Trophoblast cell (in vitro differentiated cells and primary cell): ENCODE data around the gene C19orf25.

ENCODE experiments used
- DNase-seq, 2 donors: peaks; one replicate each; pipeline ENCODE4 v3.0.0-alpha.2; 2016
- H2AFZ ChIP-seq: 2 replicates; pipeline ENCODE4 v1.6.1; 2013; ENCODE audit warnings: low read length, moderate library complexity, mild to moderate bottlenecking; ENCODE audit not compliant: insufficient read depth, poor library complexity
- H2AK5ac ChIP-seq: 2 replicates; pipeline ENCODE4 v1.6.1; 2013; ENCODE audit warnings: mild to moderate bottlenecking, low read length
- H2BK120ac ChIP-seq: 2 replicates; pipeline ENCODE4 v1.6.1; 2013; ENCODE audit warnings: low read length, mild to moderate bottlenecking, moderate library complexity; ENCODE audit not compliant: insufficient read depth, poor library complexity
- H2BK12ac ChIP-seq: 2 replicates; pipeline ENCODE4 v1.6.1; 2013; ENCODE audit warnings: mild to moderate bottlenecking, low read length, moderate library complexity
- H2BK5ac ChIP-seq: 2 replicates; pipeline ENCODE4 v1.6.1; 2013; ENCODE audit warnings: low read length, low read depth, moderate library complexity, mild to moderate bottlenecking; ENCODE audit not compliant: poor library complexity
- H3K14ac ChIP-seq: 2 replicates; pipeline ENCODE4 v1.6.1; 2013; ENCODE audit warnings: mild to moderate bottlenecking, low read length
- H3K18ac ChIP-seq: 2 replicates; pipeline ENCODE4 v1.6.1; 2013; ENCODE audit warnings: mild to moderate bottlenecking, low read length
- H3K23ac ChIP-seq: 2 replicates; pipeline ENCODE4 v1.6.1; 2013; ENCODE audit warnings: low read length
- H3K27ac ChIP-seq: 2 replicates; pipeline ENCODE4 v1.5.1; 2013; ENCODE audit warnings: low read depth, mild to moderate bottlenecking, inconsistent platforms, low read length, moderate library complexity
- H3K27me3 ChIP-seq: 2 replicates; pipeline ENCODE4 v1.6.1; 2013; ENCODE audit warnings: inconsistent platforms, mild to moderate bottlenecking, low read length, moderate library complexity; ENCODE audit not compliant: insufficient read depth
- H3K36me3 ChIP-seq, 2 experiments: 1 replicate in 1 of 2; 2 replicates in 1 of 2; pipeline ENCODE4 v1.6.1; 2013; ENCODE audit warnings: low read length in 2 of 2, mild to moderate bottlenecking in 2 of 2, moderate library complexity in 1 of 2; ENCODE audit not compliant: insufficient read depth in 2 of 2, control insufficient read depth in 1 of 2
- H3K4ac ChIP-seq: 2 replicates; pipeline ENCODE4 v1.6.1; 2013; ENCODE audit warnings: low read depth, mild to moderate bottlenecking, low read length, moderate library complexity
- H3K4me1 ChIP-seq, 2 experiments: 1 replicate in 1 of 2; 2 replicates in 1 of 2; pipeline ENCODE4 v1.6.1; 2013; ENCODE audit warnings: low read length in 2 of 2, mild to moderate bottlenecking in 2 of 2, moderate library complexity in 1 of 2; ENCODE audit not compliant: insufficient read depth in 2 of 2, control insufficient read depth in 1 of 2
- H3K4me2 ChIP-seq: 2 replicates; pipeline ENCODE4 v1.6.1; 2013; ENCODE audit warnings: inconsistent platforms, mild to moderate bottlenecking, low read length, moderate library complexity
- H3K4me3 ChIP-seq: 2 replicates; pipeline ENCODE4 v1.5.1; 2013; ENCODE audit warnings: mild to moderate bottlenecking, low read depth, low read length, inconsistent platforms
- H3K79me1 ChIP-seq: one replicate; pipeline ENCODE4 v1.6.1; 2013; ENCODE audit warnings: low read length
- H3K79me2 ChIP-seq: 2 replicates; pipeline ENCODE4 v1.6.1; 2013; ENCODE audit warnings: low read length, mild to moderate bottlenecking; ENCODE audit not compliant: control insufficient read depth, insufficient read depth, poor library complexity
- H3K9ac ChIP-seq: 2 replicates; pipeline ENCODE4 v1.6.1; 2013; ENCODE audit warnings: mild to moderate bottlenecking, low read length
- H3K9me3 ChIP-seq: 2 replicates; pipeline ENCODE4 v1.6.1; 2013; ENCODE audit warnings: low read depth, mild to moderate bottlenecking, control low read depth, inconsistent platforms, low read length; ENCODE audit not compliant: insufficient read depth
- H4K12ac ChIP-seq: 2 replicates; pipeline ENCODE4 v1.6.1; 2013; ENCODE audit warnings: low read depth, mild to moderate bottlenecking, low read length, moderate library complexity
- H4K8ac ChIP-seq: 2 replicates; pipeline ENCODE4 v1.6.1; 2013; ENCODE audit warnings: low read depth, mild to moderate bottlenecking, low read length, moderate library complexity
- H4K91ac ChIP-seq: one replicate; pipeline ENCODE4 v1.6.1; 2013; ENCODE audit warnings: low read depth, mild to moderate bottlenecking, low read length, moderate library complexity
- whole genome bisulfite sequencing: extraction: QIAGEN DNeasy Blood & Tissue Kit; methylation state at CpG from one replicate; pipeline ENCODE4 v1.1.7; 2013; ENCODE audit warnings: missing lambda C conversion rate; ENCODE audit not compliant: insufficient read length, insufficient coverage; ENCODE audit errors: extremely low coverage; 5-methylcytosine and 5-hydroxymethylcytosine counted together

The C19orf25 gene

DNA sequence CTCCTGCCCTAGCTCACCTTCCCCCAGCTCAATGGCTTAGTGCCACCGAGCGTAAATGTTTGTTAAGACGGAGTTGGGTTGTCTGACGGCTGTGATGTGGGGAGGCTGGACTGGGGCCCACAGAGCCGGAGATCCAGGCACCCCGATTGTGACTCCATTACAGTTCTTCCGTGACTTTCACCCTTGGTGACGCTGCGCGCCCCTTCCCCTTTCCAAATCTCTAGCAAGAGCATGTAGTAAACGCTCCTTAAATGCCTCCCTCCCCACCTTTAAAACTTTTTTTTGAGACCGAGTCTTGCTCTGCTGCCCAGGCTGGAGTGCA, 12.8 kb upstream of the C19orf25 start:
- H2AK5ac ChIP-seq, result no peak overlapping the region
- peak overlapping the region; percentile 96 for H3K4me2 ChIP-seq
- H3K79me1 ChIP-seq, result peaks cover 10% of the 10 kb centered on the region
- H2BK120ac ChIP-seq, result no peak overlapping the region
- no peak overlapping the region for H3K27ac ChIP-seq
- WGBS, result no CpG with 5 or more reads among the region's 12 CpGs
- no peak overlapping the region for H4K12ac ChIP-seq
- no peak overlapping the region for H4K8ac ChIP-seq
- no peaks in the 10 kb centered on the region for H3K36me3 ChIP-seq
- peaks cover 4% of the 10 kb centered on the region for H3K79me2 ChIP-seq
- no peak overlapping the region for H3K23ac ChIP-seq
- no peak overlapping the region for H2AFZ ChIP-seq
- peaks cover 7% of the 10 kb centered on the region for H3K9me3 ChIP-seq
- no peak overlapping the region for H3K4ac ChIP-seq
- H3K18ac ChIP-seq, result no peak overlapping the region
- no peak for DNase-seq
- H3K4me1 ChIP-seq, result peaks cover 17 to 18% of the 10 kb centered on the region in 2 experiments
- H2BK12ac ChIP-seq, result no peak overlapping the region
- no peak overlapping the region for H2BK5ac ChIP-seq
- H3K14ac ChIP-seq, result no peak overlapping the region
- H3K27me3 ChIP-seq, result peaks cover 5% of the 10 kb centered on the region
- H3K4me3 ChIP-seq, result no peak overlapping the region
- no peak overlapping the region for H3K9ac ChIP-seq
- no peak overlapping the region for H4K91ac ChIP-seq

DNA sequence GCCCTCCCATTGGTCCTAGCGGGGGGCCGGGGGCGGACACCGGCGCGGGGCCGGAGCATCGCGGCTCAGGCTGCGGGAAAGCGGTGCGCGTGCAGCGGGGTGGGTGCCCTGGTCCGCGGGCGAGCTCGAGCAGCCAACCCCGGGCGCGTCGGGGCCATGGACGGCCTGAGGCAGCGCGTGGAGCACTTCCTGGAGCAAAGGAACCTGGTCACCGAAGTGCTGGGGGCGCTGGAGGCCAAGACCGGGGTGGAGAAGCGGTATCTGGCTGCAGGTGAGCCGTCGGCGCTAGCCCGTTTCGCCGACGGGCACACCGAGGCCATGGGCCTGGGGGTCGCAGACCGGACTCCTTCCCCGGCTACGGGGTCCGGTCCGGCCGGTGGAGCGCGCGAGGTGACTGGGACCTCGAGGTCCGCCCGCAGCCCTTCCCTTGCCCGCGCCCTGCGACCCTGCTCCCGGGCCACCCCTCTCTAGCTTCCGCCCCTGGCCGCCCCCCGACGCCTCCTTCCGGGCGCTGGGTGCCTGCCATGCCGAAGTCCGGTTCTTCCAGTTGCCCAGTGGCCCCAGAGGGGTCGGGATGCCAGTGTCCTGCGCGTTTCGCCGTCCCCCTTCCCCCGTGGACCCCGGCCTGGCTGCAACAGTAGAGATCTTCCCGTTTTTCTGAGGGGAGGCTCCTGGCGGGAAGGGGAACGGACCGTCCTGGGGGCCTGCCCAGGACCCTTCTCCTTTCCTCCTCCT, 12.3 kb upstream of the C19orf25 start, which contains the start of gene REEP6:
TSS of gene REEP6 (plus strand) at position 68 of the 735 bp plus-strand sequence. CDS start at position 157, 89 bp downstream.
- Histone ChIP-seq H3K14ac (peak within 1 kb of the TSS; percentile 65), H3K9me3 (peaks cover 7% of the 10 kb centered on the region), H3K4me2 (peak within 1 kb of the TSS; percentile 97), H2AK5ac (peak within 1 kb of the TSS; percentile 27), H3K4ac (peak within 1 kb of the TSS; percentile 21), H2BK5ac (peak within 1 kb of the TSS; percentile 32), H2BK120ac (peak within 1 kb of the TSS; percentile 61), H3K4me1 (peaks cover 14 to 17% of the 10 kb centered on the region in 2 experiments), H2AFZ (peak within 1 kb of the TSS; percentile 92), H4K8ac (peak within 1 kb of the TSS; percentile 94), H3K36me3 (no peaks in the 10 kb centered on the region), H3K4me3 (peak within 1 kb of the TSS; percentile 70), H4K91ac (peak within 1 kb of the TSS; percentile 72), H3K27me3 (peaks cover 5% of the 10 kb centered on the region), H3K18ac (peak within 1 kb of the TSS; percentile 55), H3K27ac (no peak within 1 kb of the TSS), H2BK12ac (no peak within 1 kb of the TSS), H3K23ac (no peak within 1 kb of the TSS), H3K79me2 (peaks cover 4% of the 10 kb centered on the region), H3K79me1 (peaks cover 10% of the 10 kb centered on the region), H4K12ac (peak within 1 kb of the TSS; percentile 83), H3K9ac (peak within 1 kb of the TSS; percentile 68)
- no peak for DNase-seq
- no CpG with 5 or more reads among the region's 73 CpGs for WGBS

DNA sequence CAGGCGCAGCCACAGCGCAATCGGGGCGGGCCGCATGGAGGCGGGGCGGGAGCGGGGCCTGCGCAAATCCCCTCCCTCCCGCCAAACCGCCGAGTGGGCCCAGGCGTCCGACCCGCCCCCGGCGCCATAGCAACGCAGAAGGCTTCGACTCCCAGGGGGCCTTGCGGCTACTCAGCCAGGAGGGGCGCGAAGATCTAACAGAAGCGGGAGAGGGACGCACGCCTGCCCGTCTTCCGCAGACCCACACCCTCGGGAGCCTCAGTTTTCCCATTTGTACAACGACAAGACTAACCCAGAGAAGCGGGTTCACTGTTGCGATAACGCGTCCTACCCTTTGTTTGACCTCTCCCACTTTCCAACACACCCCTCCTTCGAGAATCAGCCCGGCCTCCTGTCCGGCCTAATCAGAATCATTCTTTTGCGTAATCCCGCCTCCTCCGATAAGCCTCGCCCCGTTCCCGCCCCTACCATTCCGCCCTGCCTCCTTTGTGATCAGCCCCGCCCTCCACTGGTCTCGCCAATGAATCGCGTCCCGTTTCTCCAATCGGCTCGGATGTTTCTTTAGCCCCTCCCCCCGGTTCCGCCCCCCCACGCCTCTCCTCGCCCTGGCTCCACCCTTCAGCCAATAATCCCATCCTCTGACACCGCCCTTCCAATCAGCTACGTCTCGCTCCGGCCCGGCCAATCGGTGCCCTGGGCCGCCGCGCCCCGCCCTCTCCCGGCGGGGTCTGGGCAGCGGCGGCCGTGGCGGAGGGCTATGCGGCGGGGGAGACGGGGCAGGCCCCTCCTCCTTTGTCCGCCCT, 11.5 kb upstream of the C19orf25 start, which contains the start of gene PCSK4:
TSS of gene PCSK4 (minus strand) at position 40 of the 803 bp plus-strand sequence. CDS start at position 36, 4 bp downstream.
- peaks cover 5% of the 10 kb centered on the region for H3K27me3 ChIP-seq
- H3K23ac ChIP-seq, result no peak within 1 kb of the TSS
- peak within 1 kb of the TSS; percentile 92 for H2AFZ ChIP-seq
- no peak within 1 kb of the TSS for H3K27ac ChIP-seq
- peak within 1 kb of the TSS; percentile 32 for H2BK5ac ChIP-seq
- no CpG with 5 or more reads among the region's 74 CpGs for WGBS
- H3K9me3 ChIP-seq, result peaks cover 7% of the 10 kb centered on the region
- peak within 1 kb of the TSS; percentile 97 for H3K4me2 ChIP-seq
- H2AK5ac ChIP-seq, result peak within 1 kb of the TSS; percentile 27
- H3K4ac ChIP-seq, result peak within 1 kb of the TSS; percentile 21
- peak within 1 kb of the TSS; percentile 83 for H4K12ac ChIP-seq
- H3K4me1 ChIP-seq, result peaks cover 12% of the 10 kb centered on the region in 2 experiments
- peak within 1 kb of the TSS; percentile 72 for H4K91ac ChIP-seq
- peak within 1 kb of the TSS; percentile 94 for H4K8ac ChIP-seq
- H2BK120ac ChIP-seq, result peak within 1 kb of the TSS; percentile 61
- peak within 1 kb of the TSS; percentile 65 for H3K14ac ChIP-seq
- H2BK12ac ChIP-seq, result no peak within 1 kb of the TSS
- DNase-seq, result peak; percentile 95 to 98
- H3K79me2 ChIP-seq, result peaks cover 4% of the 10 kb centered on the region
- peak within 1 kb of the TSS; percentile 70 for H3K4me3 ChIP-seq
- H3K9ac ChIP-seq, result peak within 1 kb of the TSS; percentile 68
- H3K79me1 ChIP-seq, result peaks cover 10% of the 10 kb centered on the region
- H3K36me3 ChIP-seq, result no peaks in the 10 kb centered on the region
- peak within 1 kb of the TSS; percentile 55 for H3K18ac ChIP-seq

DNA sequence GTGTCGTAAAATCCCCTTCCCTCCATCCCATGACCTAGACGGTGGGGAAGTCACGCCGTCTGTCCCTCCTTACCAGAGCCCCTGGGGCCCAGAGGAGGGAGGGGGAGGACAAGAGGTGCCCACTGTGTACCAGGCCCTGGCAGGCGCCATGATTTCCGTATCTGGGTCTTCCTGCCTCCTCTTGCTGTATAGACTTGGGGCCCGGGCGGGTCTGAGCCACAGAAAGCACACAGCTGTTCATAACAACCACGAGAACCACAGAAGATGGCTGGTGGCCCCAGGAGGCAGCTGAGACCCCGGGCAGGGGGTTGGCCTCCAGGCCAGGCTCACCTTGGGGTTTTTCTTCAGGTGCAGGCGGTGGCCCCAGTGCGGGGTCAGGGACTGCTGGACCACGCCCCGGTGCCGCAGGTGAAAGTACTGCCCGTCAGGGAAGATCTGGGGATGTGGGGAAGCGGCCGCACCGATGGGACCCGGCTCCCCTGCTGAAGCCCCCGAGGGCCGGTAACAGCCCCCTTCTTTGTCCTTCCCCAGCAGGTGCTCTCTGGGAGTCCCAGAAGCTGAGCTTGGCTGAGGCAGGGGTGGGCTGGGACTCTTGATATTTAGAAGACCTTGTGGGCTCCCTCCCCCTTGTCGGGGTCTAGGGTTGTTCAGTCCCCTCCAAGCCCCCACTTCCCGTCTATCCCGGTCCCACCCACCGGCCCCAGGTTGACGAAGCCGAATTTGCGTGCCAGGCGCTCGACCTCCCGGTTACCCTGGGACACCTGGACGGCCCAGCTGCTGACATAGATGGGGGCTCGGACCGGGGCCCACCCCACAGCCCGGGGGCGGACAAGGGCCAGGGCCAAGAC, 10.7 kb upstream of the C19orf25 start:
- Histone ChIP-seq H3K23ac (no peak overlapping the region), H2BK120ac (peak overlapping the region; percentile 61), H3K4me3 (peak overlapping the region; percentile 70), H3K14ac (no peak overlapping the region), H2AK5ac (peak overlapping the region; percentile 27), H2AFZ (peak overlapping the region; percentile 85), H4K8ac (peak overlapping the region; percentile 94), H3K9me3 (peaks cover 7% of the 10 kb centered on the region), H3K27ac (no peak overlapping the region), H2BK5ac (peak overlapping the region; percentile 21), H3K18ac (peak overlapping the region; percentile 55), H3K4me2 (peak overlapping the region; percentile 97), H3K4me1 (peaks cover 12% of the 10 kb centered on the region in 2 experiments), H3K27me3 (peaks cover 5% of the 10 kb centered on the region), H4K91ac (peak overlapping the region; percentile 72), H3K79me1 (peaks cover 10% of the 10 kb centered on the region), H3K4ac (peak overlapping the region; percentile 14), H4K12ac (peak overlapping the region; percentile 73), H3K79me2 (peaks cover 4% of the 10 kb centered on the region), H2BK12ac (no peak overlapping the region), H3K36me3 (no peaks in the 10 kb centered on the region), H3K9ac (peak overlapping the region; percentile 48)
- no peak for DNase-seq
- no CpG with 5 or more reads among the region's 37 CpGs for whole genome bisulfite sequencing
